NCI-H1694 treated with DMSO at 0.1 percent for 48 hours (cell line): Measurements from ENCODE around the gene TTC7B.
A peak's percentile ranks its signal among the peaks of the same experiment; 100 is the strongest.

Experiments used
- DNase-seq: peaks from one replicate; lab custom pipeline; 2025; lab: John Stamatoyannopoulos, UW

TTC7B gene

GRCh38 chr14:90671382-90672234 is 144.6 kb downstream of the TTC7B start:
- no peak for DNase-seq

DNA sequence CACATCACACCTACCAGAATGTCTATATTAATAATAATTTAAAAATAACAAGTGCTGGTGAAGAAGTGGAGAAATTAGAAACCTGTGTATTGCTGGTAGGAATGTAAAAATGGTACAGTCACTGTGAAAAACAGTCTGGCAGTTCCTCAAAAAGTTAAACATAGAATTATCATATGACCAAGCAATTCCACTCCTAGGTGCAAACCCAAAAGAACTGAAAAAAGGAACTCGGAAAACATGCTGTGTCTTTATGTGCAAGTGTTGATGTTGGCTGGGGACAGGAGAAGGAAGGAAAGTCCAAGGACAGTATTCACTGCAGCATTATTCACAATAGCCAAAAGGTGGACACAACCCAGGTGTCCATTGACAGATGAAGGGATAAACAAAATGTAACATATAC is 146.5 kb downstream of the TTC7B start:
- DNase-seq: no peak

- DNase-seq: no peak
These were observed 149.7 kb downstream of the TTC7B start for GRCh38 chr14:90666571-90666970.

DNA sequence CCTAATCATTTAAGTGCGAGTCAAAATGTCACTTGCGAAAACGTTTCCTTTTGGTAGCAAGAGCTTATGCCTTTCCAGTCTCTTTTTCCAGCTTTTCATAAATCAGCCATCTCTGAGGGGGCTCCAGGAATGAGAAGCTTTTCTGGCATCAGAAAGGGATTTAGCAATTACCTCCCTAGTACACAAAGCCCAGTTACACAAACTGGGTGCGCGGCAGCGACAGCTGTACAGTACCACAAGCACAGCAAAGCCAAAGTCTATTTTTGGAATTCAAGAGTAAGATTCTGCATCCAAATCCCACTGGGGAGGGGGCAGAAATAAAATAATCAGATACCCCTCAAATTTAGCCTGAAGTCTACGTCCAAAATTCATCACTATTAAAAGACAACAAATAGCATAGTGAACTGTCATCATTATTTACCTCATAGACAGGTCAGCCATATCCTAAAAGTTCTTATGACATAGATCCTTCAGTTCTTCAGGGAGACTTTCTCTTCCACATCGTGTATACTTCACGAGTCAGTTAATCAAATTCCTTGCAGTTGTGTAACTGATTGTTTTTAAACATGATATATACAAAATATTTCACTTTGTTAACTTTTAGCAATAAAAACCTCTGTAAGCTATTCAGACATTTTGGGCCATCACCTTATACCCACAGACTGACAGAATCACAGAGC is 150.8 kb downstream of the TTC7B start:
- peak; percentile 69 for DNase-seq

- no peak for DNase-seq
These were observed 151.3 kb downstream of the TTC7B start for GRCh38 chr14:90664911-90665310.

DNA sequence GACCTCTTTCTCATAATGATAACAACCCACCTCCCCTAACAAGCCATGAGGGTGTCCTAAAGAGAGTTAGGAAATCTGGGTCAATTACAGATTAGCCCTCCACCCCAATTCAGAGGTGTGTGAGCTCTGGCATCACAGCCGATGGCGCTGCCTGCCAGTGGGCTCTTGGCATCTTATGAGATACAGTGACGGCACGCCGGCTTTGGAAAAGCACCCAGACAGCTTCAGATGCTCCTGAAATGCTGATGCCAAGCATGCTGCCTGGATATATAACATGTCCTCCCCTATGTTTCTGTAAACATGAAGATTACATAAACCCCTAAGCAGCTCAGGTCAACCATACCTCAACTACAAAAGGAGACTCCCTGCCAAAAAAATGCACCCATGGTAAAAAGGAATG is 152.6 kb downstream of the TTC7B start:
- DNase-seq: no peak

- no peak for DNase-seq
These were observed 153.1 kb downstream of the TTC7B start for GRCh38 chr14:90663140-90663539.

DNA sequence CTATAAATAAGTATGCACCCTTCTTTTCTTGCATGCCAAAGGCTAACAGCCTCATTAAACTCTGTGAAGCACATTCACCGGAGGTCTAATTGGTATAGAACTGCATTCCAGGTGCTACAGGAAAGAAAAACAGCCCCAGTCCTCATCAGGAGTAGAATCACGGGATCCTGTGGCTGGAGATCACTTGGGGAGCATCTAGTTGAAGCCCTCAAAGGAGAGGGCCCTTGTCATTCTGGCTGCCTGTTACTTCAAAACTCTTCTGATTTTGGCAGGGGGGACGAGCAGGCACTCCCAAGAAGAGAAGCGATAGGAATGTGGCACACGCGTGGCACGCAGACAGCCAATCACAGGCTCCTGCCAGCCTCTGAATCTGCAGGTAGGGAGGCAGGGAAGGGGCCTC is 154.4 kb downstream of the TTC7B start:
- no peak for DNase-seq

DNA sequence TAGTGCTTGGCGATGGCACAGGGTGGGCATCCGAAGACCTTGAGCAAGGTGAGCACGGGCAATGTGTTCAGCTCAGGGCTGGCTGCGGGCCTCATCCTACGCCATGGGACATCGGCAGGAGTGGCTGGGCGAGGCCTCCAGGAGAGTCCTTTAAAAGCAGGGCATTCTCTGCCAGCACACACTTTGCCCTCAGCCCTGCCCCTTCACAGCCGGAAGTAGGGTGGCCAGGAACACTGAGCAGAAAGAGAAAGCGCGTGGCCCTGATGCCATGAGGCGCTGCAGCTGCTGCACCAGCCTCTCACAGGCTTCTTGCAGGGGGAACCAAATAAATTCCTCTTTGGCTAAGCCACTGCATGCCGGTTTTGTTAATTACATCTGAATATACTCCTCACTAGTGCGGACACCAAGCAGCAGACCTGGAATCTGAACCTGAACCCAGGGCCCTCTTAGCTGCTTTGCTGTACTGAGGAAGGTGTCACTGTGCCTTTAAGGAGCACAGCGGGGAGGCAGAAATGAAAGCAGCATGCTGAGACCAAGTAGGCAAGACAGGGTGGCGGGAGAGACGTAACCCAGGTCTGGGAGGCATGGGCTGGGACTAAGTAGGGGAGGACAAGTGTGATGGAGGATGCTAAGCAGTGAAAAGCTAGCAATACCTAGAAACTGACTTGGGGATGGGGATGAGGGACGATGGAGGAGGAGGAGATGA is 155.2 kb downstream of the TTC7B start:
- no peak for DNase-seq

DNA sequence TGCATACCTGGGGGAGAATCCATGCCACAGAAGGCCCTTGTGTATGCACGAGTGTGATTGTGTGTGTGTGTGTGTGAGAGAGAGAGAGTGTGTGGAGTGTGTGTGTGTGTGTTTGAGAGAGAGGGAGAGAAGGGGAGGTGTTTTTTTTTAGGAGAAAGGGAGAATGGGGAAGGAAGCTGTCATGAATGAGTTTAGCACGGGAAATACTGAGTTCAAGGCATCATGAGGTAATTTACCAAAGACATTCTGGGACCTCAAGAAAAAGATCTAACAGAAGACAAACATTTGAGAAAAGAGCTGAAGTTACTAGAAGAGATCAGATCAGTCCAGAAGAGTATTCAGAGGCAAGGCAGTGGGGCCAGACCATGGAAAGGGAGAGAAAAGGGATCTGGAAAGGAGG is 157.1 kb downstream of the TTC7B start:
- DNase-seq: no peak

DNA sequence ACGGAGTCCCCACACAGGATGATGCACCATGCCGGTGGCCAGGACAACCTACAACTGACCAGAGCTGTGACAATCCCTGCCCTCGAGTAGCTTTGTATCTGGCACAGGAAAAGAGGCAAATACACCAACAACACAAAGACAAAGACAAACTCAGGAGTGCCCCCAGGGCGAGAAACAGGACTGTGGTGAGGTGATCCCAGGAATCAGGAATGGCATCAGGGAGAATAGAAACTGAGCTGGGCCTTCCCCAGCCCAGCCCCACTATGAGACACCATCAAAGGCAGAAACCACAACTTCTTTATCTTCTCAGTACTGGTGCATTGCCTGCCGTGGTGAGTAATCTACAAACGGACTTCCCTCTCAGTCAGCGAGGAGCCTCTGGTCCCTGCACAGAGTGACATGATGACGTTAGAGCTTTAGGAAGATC is 157.7 kb downstream of the TTC7B start:
- no peak for DNase-seq

GRCh38 chr14:90656973-90657372 is 159.3 kb downstream of the TTC7B start:
- DNase-seq: no peak

- no peak for DNase-seq
These were observed 160.4 kb downstream of the TTC7B start for GRCh38 chr14:90655829-90656228.

DNA sequence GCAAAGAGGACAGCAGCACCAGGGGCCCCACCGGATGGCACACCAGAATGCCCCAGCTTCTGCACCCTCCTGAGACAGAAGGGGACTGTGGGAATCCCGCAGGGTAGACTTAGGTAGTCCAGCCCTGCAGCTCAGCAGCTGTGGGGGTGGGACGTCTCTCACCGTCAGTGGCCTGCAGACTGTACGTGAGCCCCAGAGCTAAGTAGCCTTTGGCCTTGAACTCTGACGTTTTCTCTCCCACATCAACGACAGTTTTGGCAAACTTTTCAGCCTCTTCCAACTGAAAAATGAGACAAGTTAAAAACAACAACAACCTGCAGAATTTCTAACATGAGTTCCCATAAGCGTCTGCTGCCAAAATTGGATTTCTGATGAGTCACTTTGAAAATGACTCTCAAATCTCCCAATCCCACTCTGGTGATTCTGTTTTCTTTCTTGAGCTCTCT is 161.4 kb downstream of the TTC7B start:
- no peak for DNase-seq

DNA sequence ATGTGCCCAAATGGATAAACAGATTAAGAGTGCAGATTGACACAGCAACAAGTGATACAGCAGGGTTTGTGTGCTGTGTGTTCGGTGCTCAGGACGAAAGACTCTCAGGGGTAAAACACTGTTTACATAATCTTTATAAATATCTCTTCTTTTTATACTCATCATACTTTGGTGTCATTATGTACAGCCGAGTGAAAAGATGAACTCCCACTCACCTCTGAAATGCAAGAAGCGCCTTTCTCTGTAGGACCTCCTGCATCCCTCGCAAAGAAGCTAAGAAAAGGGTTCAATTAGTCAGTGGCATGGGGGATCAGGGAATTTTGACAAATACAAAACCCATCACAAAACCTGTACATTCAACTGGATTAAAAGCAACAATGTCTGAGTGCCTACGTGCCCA is 163.6 kb downstream of the TTC7B start:
- DNase-seq: no peak

- no peak for DNase-seq
These were observed 164.2 kb downstream of the TTC7B start for GRCh38 chr14:90651976-90652560.

DNA sequence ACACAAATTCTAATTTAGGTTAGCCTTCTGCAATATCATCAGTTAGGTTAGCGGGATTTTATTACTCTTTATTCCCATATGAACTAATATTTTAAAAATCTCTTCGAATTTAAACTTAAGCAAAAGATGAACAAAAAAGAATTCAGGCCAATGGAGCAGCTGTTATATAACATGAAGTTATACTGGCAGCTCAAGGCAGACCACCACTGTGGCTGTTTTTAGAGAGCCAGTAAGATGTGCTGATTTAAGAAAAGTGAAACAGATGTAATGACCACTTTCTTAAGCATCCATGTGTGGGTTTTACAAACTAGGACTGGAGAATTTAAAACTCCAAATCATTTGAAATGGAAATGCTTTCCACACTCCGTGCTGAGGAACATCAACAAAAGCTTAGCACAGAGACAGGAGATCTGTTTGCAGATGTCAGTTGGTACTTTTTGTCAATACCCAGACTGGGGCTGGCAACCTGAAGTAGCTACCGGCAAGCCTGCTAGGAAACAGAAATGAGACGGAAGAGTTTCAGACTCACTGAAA is 164.9 kb downstream of the TTC7B start:
- DNase-seq: no peak

GRCh38 chr14:90649557-90650135 is 166.6 kb downstream of the TTC7B start:
- no peak for DNase-seq

DNA sequence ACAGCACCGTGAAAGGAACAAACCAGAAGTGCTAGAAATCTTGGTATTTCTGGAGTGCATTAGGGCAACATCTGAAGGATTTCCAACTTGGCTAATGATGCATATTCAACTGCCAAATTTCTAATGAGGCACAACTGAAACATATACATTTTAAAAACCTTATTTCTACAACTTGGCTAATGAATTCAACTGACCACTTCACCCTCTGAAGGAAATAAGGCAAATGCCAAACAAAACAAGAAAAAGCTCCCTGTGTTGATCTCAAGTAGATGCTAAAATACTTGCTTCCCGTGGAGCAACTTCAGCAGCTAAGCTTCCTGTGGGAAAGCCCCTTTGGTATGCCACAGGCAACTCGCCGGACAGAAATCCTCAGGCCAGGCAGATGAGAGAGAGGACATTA is 167.1 kb downstream of the TTC7B start:
- no peak for DNase-seq

GRCh38 chr14:90648421-90648820 is 167.8 kb downstream of the TTC7B start:
- DNase-seq: no peak

DNA sequence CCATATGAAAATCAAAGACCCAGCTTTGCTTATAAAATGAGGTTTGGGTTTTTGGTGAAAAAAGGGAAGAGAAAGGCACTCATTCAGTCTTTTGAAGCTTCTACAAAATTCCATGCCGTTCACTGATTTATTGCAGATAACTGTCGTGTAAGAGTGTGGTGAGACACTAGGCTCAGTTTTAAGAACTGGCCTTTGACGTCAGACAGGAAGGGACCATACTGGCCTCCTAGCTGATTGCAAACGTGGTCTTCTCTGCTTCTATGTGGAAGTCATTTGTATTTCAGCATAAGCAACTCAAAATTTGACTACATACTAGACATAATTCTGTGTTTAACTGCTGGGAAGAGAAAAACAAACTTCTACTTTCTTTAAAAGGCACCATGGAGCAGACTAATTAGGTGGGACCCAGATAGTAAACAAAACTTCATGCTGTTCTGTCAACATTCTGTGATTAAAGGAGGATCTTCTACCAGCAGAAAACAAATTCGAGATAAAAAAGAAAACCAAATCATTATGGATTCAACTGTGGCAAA is 168.7 kb downstream of the TTC7B start:
- DNase-seq: no peak
